Measurements from ENCODE around the gene CNTROB.

CNTROB gene

GRCh38 chr17:7989781-7990655, 58.0 kb downstream of the CNTROB start:
- TF ChIP-seq CTCF (conservative IDR thresholded peaks at IDR 0.05; ENCODE audit: control insufficient read depth, insufficient read depth, low read depth, low read length): peak; percentile 77
- peak; percentile 53 for DNase-seq (ENCODE audit: low read depth)

GRCh38 chr17:7992516-7992915, 60.5 kb downstream of the CNTROB start:
- TF ChIP-seq CTCF (conservative IDR thresholded peaks at IDR 0.05; ENCODE audit: control insufficient read depth, insufficient read depth, low read depth, low read length): no peak
- H3K4me3 ChIP-seq (ENCODE audit: control insufficient read depth, low read depth, low read length): no peak overlapping the region
- DNase-seq (ENCODE audit: low read depth): peak; percentile 75

More at GRCh38 chr17:7989781-7990655, 58.0 kb downstream of the CNTROB start:
- H3K4me3 ChIP-seq (ENCODE audit: control insufficient read depth, low read depth, low read length): peak overlapping the region; percentile 61

- H3K4me3 ChIP-seq (ENCODE audit: control insufficient read depth, low read depth, low read length): no peak overlapping the region
- no peak for DNase-seq (ENCODE audit: low read depth)
- no peak for TF ChIP-seq CTCF (conservative IDR thresholded peaks at IDR 0.05; ENCODE audit: control insufficient read depth, insufficient read depth, low read depth, low read length)
These were observed 60.9 kb downstream of the CNTROB start for GRCh38 chr17:7992924-7993323.

- no peak overlapping the region for H3K4me3 ChIP-seq (ENCODE audit: control insufficient read depth, low read depth, low read length)
- TF ChIP-seq CTCF (conservative IDR thresholded peaks at IDR 0.05; ENCODE audit: control insufficient read depth, insufficient read depth, low read depth, low read length): no peak
- DNase-seq (ENCODE audit: low read depth): no peak
These were observed 62.1 kb downstream of the CNTROB start for GRCh38 chr17:7993972-7994589.

- TF ChIP-seq CTCF (conservative IDR thresholded peaks at IDR 0.05; ENCODE audit: control insufficient read depth, insufficient read depth, low read depth, low read length): no peak
- no peak for DNase-seq (ENCODE audit: low read depth)
- H3K4me3 ChIP-seq (ENCODE audit: control insufficient read depth, low read depth, low read length): no peak overlapping the region
These were observed 63.7 kb downstream of the CNTROB start for GRCh38 chr17:7995724-7996123.

- H3K4me3 ChIP-seq (ENCODE audit: control insufficient read depth, low read depth, low read length): no peak overlapping the region
- peak; percentile 39 for TF ChIP-seq CTCF (conservative IDR thresholded peaks at IDR 0.05; ENCODE audit: control insufficient read depth, insufficient read depth, low read depth, low read length)
- no peak for DNase-seq (ENCODE audit: low read depth)
These were observed 65.2 kb downstream of the CNTROB start for GRCh38 chr17:7997186-7997585.

Measured in fibroblast of mammary gland (primary cell).